K562 (cell line): ENCODE measurements around the gene TTN. TPM values are rescaled to one million over a fixed set of nuclear protein-coding genes. Genes with fewer than 3 reads are reported as not detected.
A peak's percentile ranks its signal among the peaks of the same experiment; 100 is the strongest.

Experiments used
- ATAC-seq: fragments of 200-7000 bp; cut with Tn5 transposase; 3 replicates; pipeline ENCODE4 v1.9.1; 2020; ENCODE audit warnings: moderate library complexity
- BruUV-seq: library from RNA; stranded (reverse); fragments of 400-500 nt; replicated peaks from 2 replicates; lab custom pipeline; 2021; lab: Mats Ljungman, UMichigan
- CTCF ChIA-PET: fragments of 300-600 bp; formaldehyde crosslinking; extraction: SDS; loops from one replicate; lab custom pipeline; 2021; ENCODE audit warnings: low intra/inter-chr PET ratio; lab: Yijun Ruan, JAX
- POLR2A ChIA-PET: fragments of 300-600, 350-650 bp; sonication (Branson Sonifier 250); formaldehyde crosslinking; extraction: SDS; loops from one replicate; lab custom pipeline; 2021; ENCODE audit warnings: antibody characterized with exemption, inconsistent platforms; lab: Yijun Ruan, JAX
- DNase-seq, 4 experiments: peaks; one replicate each; pipeline versions ENCODE4 v3.0.0 to v3.0.0-alpha.2; 2011 to 2018; ENCODE audit warnings: low spot score in 3 of 4, mixed read lengths in 3 of 4; ENCODE audit errors: extremely low read depth in 1 of 4
- FAIRE-seq: peaks from 2 replicates; lab custom pipeline; 2011; peaks lifted over from hg19 to GRCh38; lab: Jason Lieb, UNC
- H2AFZ ChIP-seq: 2 replicates; pipeline ENCODE4 v1.6.0; 2011; ENCODE audit warnings: low read depth, low read length, control low read depth, inconsistent platforms
- H3K27ac ChIP-seq: fragments of 200-600 bp; 3 replicates; pipeline ENCODE4 v1.8.0; 2011; ENCODE audit warnings: low read depth, mild to moderate bottlenecking, control low read depth, inconsistent platforms, low read length, moderate library complexity, mixed read lengths; ENCODE audit errors: extremely low read depth
- H3K27me3 ChIP-seq, 2 experiments: fragments of 300-600 bp in 1 of 2; 2 replicates in 1 of 2; 3 replicates in 1 of 2; pipeline versions ENCODE4 v1.6.0 to v1.8.0; 2011; ENCODE audit warnings: inconsistent platforms in 2 of 2, low read length in 2 of 2, mild to moderate bottlenecking in 1 of 2, mixed read lengths in 1 of 2, moderate library complexity in 1 of 2; ENCODE audit not compliant: control insufficient read depth in 2 of 2, insufficient read depth in 2 of 2
- H3K36me3 ChIP-seq: fragments of 300-600 bp; 3 replicates; pipeline ENCODE4 v1.8.0; 2011; ENCODE audit warnings: mild to moderate bottlenecking, low read length, inconsistent platforms; ENCODE audit not compliant: control insufficient read depth, insufficient read depth
- H3K4me1 ChIP-seq, 2 experiments: fragments of 200-600 bp in 1 of 2; replicated peaks in 1 of 2; 2 replicates in 1 of 2; 3 replicates in 1 of 2; pipeline versions ENCODE4 v1.5.1 to v1.8.0; 2011; ENCODE audit warnings: inconsistent platforms in 2 of 2, low read length in 2 of 2, mild to moderate bottlenecking in 1 of 2, mixed read lengths in 1 of 2, moderate library complexity in 1 of 2; ENCODE audit not compliant: control insufficient read depth in 2 of 2, insufficient read depth in 2 of 2
- H3K4me2 ChIP-seq: 2 replicates; pipeline ENCODE4 v1.6.1; 2011; ENCODE audit warnings: low read length, control low read depth, inconsistent platforms, mixed read lengths; ENCODE audit not compliant: insufficient read depth
- H3K4me3 ChIP-seq: fragments of 200-600 bp; sonication (generic), shearing (Covaris generic); 2 replicates; pipeline ENCODE4 v1.5.1; 2016; ENCODE audit warnings: control low read depth, inconsistent platforms
- H3K79me2 ChIP-seq: fragments of 200-600 bp; 3 replicates; pipeline ENCODE4 v1.8.0; 2011; ENCODE audit warnings: low read length, inconsistent platforms; ENCODE audit not compliant: control insufficient read depth, insufficient read depth
- H3K9ac ChIP-seq, 2 experiments: 2 replicates each; pipeline versions ENCODE4 v1.6.0 to v1.6.1; 2011; ENCODE audit warnings: low read depth in 2 of 2, low read length in 2 of 2, control low read depth in 1 of 2, inconsistent platforms in 1 of 2, mild to moderate bottlenecking in 1 of 2, mixed read lengths in 1 of 2; ENCODE audit not compliant: insufficient read depth in 1 of 2
- H3K9me1 ChIP-seq: one replicate; pipeline ENCODE4 v1.6.0; 2011; ENCODE audit warnings: inconsistent platforms, mild to moderate bottlenecking, low read length, moderate library complexity; ENCODE audit not compliant: control insufficient read depth, insufficient read depth
- H3K9me3 ChIP-seq: replicated peaks from 2 replicates; pipeline ENCODE4 v1.5.1; 2011; ENCODE audit warnings: low read depth, low read length, inconsistent platforms; ENCODE audit not compliant: control insufficient read depth, insufficient read depth
- H4K20me1 ChIP-seq: replicated peaks from 2 replicates; pipeline ENCODE4 v1.6.1; 2011; ENCODE audit warnings: low read length, inconsistent platforms, mixed read lengths; ENCODE audit not compliant: control insufficient read depth, insufficient read depth
- ATF3 ChIP-seq, 2 experiments: fragments of 450-650 bp in 1 of 2; sonication (generic) in 1 of 2; formaldehyde crosslinking in 1 of 2; IDR thresholded peaks in 1 of 2; conservative IDR thresholded peaks in 1 of 2; 2 replicates each; pipeline versions ENCODE4 v1.6.1 to v1.8.1; 2016 to 2023; ENCODE audit warnings: mild to moderate bottlenecking in 2 of 2, moderate library complexity in 2 of 2, inconsistent platforms in 1 of 2, missing genetic modification reagents in 1 of 2
- CCNT2 ChIP-seq: IDR thresholded peaks from 2 replicates; pipeline ENCODE4 v1.6.1; 2011; ENCODE audit warnings: borderline replicate concordance, low read depth, mild to moderate bottlenecking, moderate library complexity, mixed read lengths, low read length; ENCODE audit not compliant: insufficient read length; ENCODE audit errors: extremely low read depth
- CSDE1 ChIP-seq, 2 experiments: fragments of 450-650 bp; IDR thresholded peaks; 2 replicates each; pipeline ENCODE4 v1.6.1; 2016; ENCODE audit warnings: mild to moderate bottlenecking in 1 of 2
- E2F6 ChIP-seq, 2 experiments: IDR thresholded peaks; 2 replicates each; pipeline ENCODE4 v1.6.1; 2011; ENCODE audit warnings: borderline replicate concordance in 1 of 2, control low read depth in 1 of 2, low read depth in 1 of 2, low read length in 1 of 2, mild to moderate bottlenecking in 1 of 2, mixed read lengths in 1 of 2, moderate library complexity in 1 of 2; ENCODE audit not compliant: insufficient read depth in 1 of 2, insufficient read length in 1 of 2, poor library complexity in 1 of 2, severe bottlenecking in 1 of 2; ENCODE audit errors: extremely low read depth in 1 of 2
- ESRRB ChIP-seq: fragments of 250-450 bp; sonication (Bioruptor Pico); IDR thresholded peaks from 2 replicates; pipeline ENCODE4 v1.5.0; 2020; ENCODE audit warnings: mild to moderate bottlenecking, moderate library complexity, borderline replicate concordance
- HDGF ChIP-seq: fragments of 450-650 bp; IDR thresholded peaks from 2 replicates; pipeline ENCODE4 v1.6.1; 2016
- HMGN3 ChIP-seq: IDR thresholded peaks from 2 replicates; pipeline ENCODE4 v1.6.1; 2011; ENCODE audit warnings: borderline replicate concordance, low read depth, mild to moderate bottlenecking, mixed read lengths, low read length; ENCODE audit not compliant: insufficient read length; ENCODE audit errors: extremely low read depth
- JUNB ChIP-seq: fragments of 450-650 bp; formaldehyde crosslinking; conservative IDR thresholded peaks from 2 replicates; pipeline ENCODE4 v1.4.0; 2020; ENCODE audit warnings: mild to moderate bottlenecking
- MCM7 ChIP-seq, 2 experiments: fragments of 450-650 bp; IDR thresholded peaks; 2 replicates each; pipeline ENCODE4 v1.6.1; 2016 to 2018
- NFE2 ChIP-seq: IDR thresholded peaks from 2 replicates; pipeline ENCODE4 v1.6.1; 2014; ENCODE audit warnings: antibody characterized with exemption, low read depth
- NFYB ChIP-seq: IDR thresholded peaks from 2 replicates; pipeline ENCODE4 v1.6.1; 2011; ENCODE audit warnings: mild to moderate bottlenecking, moderate library complexity; ENCODE audit not compliant: insufficient read length; ENCODE audit errors: extremely low read depth
- ZNF41 ChIP-seq: fragments of 250-450 bp; sonication (Bioruptor Pico); conservative IDR thresholded peaks from 2 replicates; pipeline ENCODE4 v1.4.0; 2020; ENCODE audit warnings: mild to moderate bottlenecking
- ZNF668 ChIP-seq: fragments of 250-450 bp; sonication (Bioruptor Pico); IDR thresholded peaks from 2 replicates; pipeline ENCODE4 v1.8.0; 2022; ENCODE audit warnings: mild to moderate bottlenecking, inconsistent platforms
- WGBS: fragments of 100-300 bp; shearing (Covaris generic); methylation state at CpG from one replicate; pipeline ENCODE4 v1.1.6; 2016; ENCODE audit warnings: low coverage, mixed read lengths; ENCODE audit not compliant: insufficient coverage; ENCODE audit errors: missing lambda C conversion rate; 5-methylcytosine and 5-hydroxymethylcytosine counted together
- in situ Hi-C: fragments of 300-500 bp; cut with MboI; formaldehyde crosslinking; loops from 4 replicates; pipeline ENCODE4 v1.15.0; 2018; ENCODE audit warnings: inconsistent platforms, mixed read lengths
- intact Hi-C: fragments of 100-400 bp; cut with micrococcal nuclease; formaldehyde crosslinking; loops from 2 replicates; pipeline ENCODE4 v1.14.2; 2022
- polyA plus RNA-seq, 8 experiments: library from polyadenylated mRNA; depleted of rRNA in 4 of 8; stranded (reverse) in 5 of 8; unstranded in 3 of 8; fragments of >200 nt; fragmentation: Nextera tagmentation in 2 of 8; fragmentation: Illumina TruSeq in 1 of 8; extraction: Ambion mirVana in 2 of 8; extraction: Trizol in 1 of 8; gene quantifications; 2 replicates each; pipeline versions ENCODE4 v1.2.1 to v1.2.3, GENCODE V29; 2011 to 2014; ENCODE audit warnings: inconsistent platforms in 1 of 8, missing spikeins in 1 of 8
- total RNA-seq, 7 experiments: library from RNA; depleted of rRNA in 6 of 7; stranded (reverse); fragments of >200 nt in 6 of 7; fragmentation: Illumina TruSeq in 2 of 7; extraction: Trizol in 2 of 7; gene quantifications; 2 replicates each; pipeline versions ENCODE4 v1.2.1 to v1.2.3, GENCODE V29; 2011 to 2021; ENCODE audit warnings: low replicate concordance in 1 of 7

Gene TTN
- total and polyA plus RNA-seq, 9 of the 15 experiments (the other 6 are each of a cell fraction or from before 2014, with no cell fraction given) = under 0.01 to 0.20 (median 0.04) TPM; not detected in 1

GRCh38 chr2:178527592-178527991 lies 279.6 kb downstream of the TTN start (continued):
- no peak for TF ChIP-seq CCNT2
- TF ChIP-seq ESRRB (CRISPR knock-in tag) = no peak
- TF ChIP-seq JUNB (CRISPR knock-in tag) = no peak
- no peak for TF ChIP-seq MCM7 (IDR thresholded peaks at IDR 0.05)
- TF ChIP-seq HMGN3 = no peak
- TF ChIP-seq ZNF668 = no peak
- TF ChIP-seq ZNF41 (CRISPR knock-in tag) = no peak
- no peak for TF ChIP-seq HDGF
- TF ChIP-seq NFE2 = no peak
- no peak for TF ChIP-seq NFYB
- 0 out of 4 replicates have a peak, but pooled peaks of 1 of the 2 experiments have one; percentile 9 for TF ChIP-seq CSDE1 (IDR thresholded peaks at IDR 0.05)

GRCh38 chr2:178526256-178526655 lies 281.0 kb downstream of the TTN start:
- Histone ChIP-seq H3K27me3 (no peaks in the 10 kb centered on the region), H3K79me2 (peaks cover 73% of the 10 kb centered on the region), H3K36me3 (peaks cover 5% of the 10 kb centered on the region; the same call in 2 of the 3 replicates), H4K20me1 (peaks cover 4% of the 10 kb centered on the region), H3K9me3 (no peaks in the 10 kb centered on the region; the same call in 1 of the 2 replicates), H3K4me1 (peaks cover 0 to 2% of the 10 kb centered on the region in 2 experiments; a peak in 1 of 5 replicates), H3K9ac (no peak overlapping the region), H3K4me2 (no peak overlapping the region), H3K9me1 (no peaks in the 10 kb centered on the region), H3K27ac (no peak overlapping the region), H3K4me3 (no peak overlapping the region), H2AFZ (no peak overlapping the region)
- in situ Hi-C loops = no loop called here
- FAIRE-seq (no peak), DNase-seq (no peak), ATAC-seq (no peak)
- intact Hi-C loops = no loop called here
- WGBS = 90% methylated on average over 4 of the region's 4 CpGs
- ChIA-PET POLR2A (no interaction called here), CTCF (no interaction called here)
- TF ChIP-seq ATF3 (IDR thresholded peaks at IDR 0.05) = 0 out of 2 replicates have a peak, but pooled peaks have one; percentile 25
- TF ChIP-seq ATF3 (CRISPR knock-in tag; conservative IDR thresholded peaks at IDR 0.05) = no peak
- TF ChIP-seq E2F6 (IDR thresholded peaks at IDR 0.05; ENCODE audit: borderline replicate concordance in 1 of 2, extremely low read depth in 1 of 2, insufficient read depth in 1 of 2, insufficient read length in 1 of 2, low read depth in 1 of 2, low read length in 1 of 2, poor library complexity in 1 of 2, severe bottlenecking in 1 of 2) = no peak
- BruUV-seq = no TSS peak
